ENCODE data around the gene CCT4.

The CCT4 gene

GRCh38 chr2:61845320-61845719, 43.1 kb downstream of the CCT4 start:
- no peak overlapping the region for H3K27ac ChIP-seq (ENCODE audit: extremely low read depth, low read depth, low read length)

GRCh38 chr2:61841286-61841685, 47.2 kb downstream of the CCT4 start:
- Histone ChIP-seq H3K4me1 (ENCODE audit: control insufficient read depth, insufficient read depth, low read length) (no peaks in the 10 kb centered on the region), H3K27ac (ENCODE audit: extremely low read depth, low read depth, low read length) (no peak overlapping the region), H3K9me3 (ENCODE audit: control insufficient read depth, insufficient read depth, low read depth, low read length) (no peaks in the 10 kb centered on the region), H3K4me3 (ENCODE audit: low read depth, low read length) (no peak overlapping the region), H3K36me3 (ENCODE audit: control insufficient read depth in 2 of 2, insufficient read depth in 1 of 2, low read length in 2 of 2) (peaks cover 13 to 30% of the 10 kb centered on the region in 2 experiments)
- no peak for TF ChIP-seq ZNF513 (tag by site-specific recombination; IDR thresholded peaks at IDR 0.05)
- TF ChIP-seq ZNF24 (tag by site-specific recombination; IDR thresholded peaks at IDR 0.05) = no peak
- no peak for TF ChIP-seq ZNF555 (tag by site-specific recombination; conservative IDR thresholded peaks at IDR 0.05)
- TF ChIP-seq, protein P1, sequence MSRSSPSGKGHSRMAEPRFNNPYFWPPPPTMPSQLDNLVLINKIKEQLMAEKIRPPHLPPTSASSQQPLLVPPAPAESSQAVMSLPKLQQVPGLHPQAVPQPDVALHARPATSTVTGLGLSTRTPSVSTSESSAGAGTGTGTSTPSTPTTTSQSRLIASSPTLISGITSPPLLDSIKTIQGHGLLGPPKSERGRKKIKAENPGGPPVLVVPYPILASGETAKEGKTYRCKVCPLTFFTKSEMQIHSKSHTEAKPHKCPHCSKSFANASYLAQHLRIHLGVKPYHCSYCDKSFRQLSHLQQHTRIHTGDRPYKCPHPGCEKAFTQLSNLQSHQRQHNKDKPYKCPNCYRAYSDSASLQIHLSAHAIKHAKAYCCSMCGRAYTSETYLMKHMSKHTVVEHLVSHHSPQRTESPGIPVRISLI (tag by site-specific recombination; IDR thresholded peaks at IDR 0.05) = no peak
- TF ChIP-seq PATZ1 (tag by site-specific recombination; IDR thresholded peaks at IDR 0.05) = no peak
- CTCF ChIA-PET = no interaction called here
- POLR2A ChIA-PET = no interaction called here

More at GRCh38 chr2:61845320-61845719, 43.1 kb downstream of the CCT4 start:
- ChIA-PET CTCF (no interaction called here), POLR2A (interaction anchor here (0.6 kb wide), 1 partner anchor 81 kb away, joined by 3 read pairs; no protein-coding TSS in a partner anchor)
- Histone ChIP-seq H3K36me3 (ENCODE audit: control insufficient read depth in 2 of 2, insufficient read depth in 1 of 2, low read length in 2 of 2) (peaks cover 0 to 24% of the 10 kb centered on the region in 2 experiments; a peak in 2 of 3 replicates), H3K4me1 (ENCODE audit: control insufficient read depth, insufficient read depth, low read length) (no peaks in the 10 kb centered on the region), H3K9me3 (ENCODE audit: control insufficient read depth, insufficient read depth, low read depth, low read length) (no peaks in the 10 kb centered on the region), H3K4me3 (ENCODE audit: low read depth, low read length) (no peak overlapping the region)
- no peak for TF ChIP-seq OVOL3 (tag by site-specific recombination; IDR thresholded peaks at IDR 0.05)
- no peak for TF ChIP-seq REPIN1 (tag by site-specific recombination; IDR thresholded peaks at IDR 0.05; ENCODE audit: low read depth)
- TF ChIP-seq, protein P2, sequence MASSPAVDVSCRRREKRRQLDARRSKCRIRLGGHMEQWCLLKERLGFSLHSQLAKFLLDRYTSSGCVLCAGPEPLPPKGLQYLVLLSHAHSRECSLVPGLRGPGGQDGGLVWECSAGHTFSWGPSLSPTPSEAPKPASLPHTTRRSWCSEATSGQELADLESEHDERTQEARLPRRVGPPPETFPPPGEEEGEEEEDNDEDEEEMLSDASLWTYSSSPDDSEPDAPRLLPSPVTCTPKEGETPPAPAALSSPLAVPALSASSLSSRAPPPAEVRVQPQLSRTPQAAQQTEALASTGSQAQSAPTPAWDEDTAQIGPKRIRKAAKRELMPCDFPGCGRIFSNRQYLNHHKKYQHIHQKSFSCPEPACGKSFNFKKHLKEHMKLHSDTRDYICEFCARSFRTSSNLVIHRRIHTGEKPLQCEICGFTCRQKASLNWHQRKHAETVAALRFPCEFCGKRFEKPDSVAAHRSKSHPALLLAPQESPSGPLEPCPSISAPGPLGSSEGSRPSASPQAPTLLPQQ (tag by site-specific recombination; IDR thresholded peaks at IDR 0.05) = no peak
- no peak for TF ChIP-seq ZNF416 (tag by site-specific recombination; IDR thresholded peaks at IDR 0.05)
- TF ChIP-seq, protein P3, sequence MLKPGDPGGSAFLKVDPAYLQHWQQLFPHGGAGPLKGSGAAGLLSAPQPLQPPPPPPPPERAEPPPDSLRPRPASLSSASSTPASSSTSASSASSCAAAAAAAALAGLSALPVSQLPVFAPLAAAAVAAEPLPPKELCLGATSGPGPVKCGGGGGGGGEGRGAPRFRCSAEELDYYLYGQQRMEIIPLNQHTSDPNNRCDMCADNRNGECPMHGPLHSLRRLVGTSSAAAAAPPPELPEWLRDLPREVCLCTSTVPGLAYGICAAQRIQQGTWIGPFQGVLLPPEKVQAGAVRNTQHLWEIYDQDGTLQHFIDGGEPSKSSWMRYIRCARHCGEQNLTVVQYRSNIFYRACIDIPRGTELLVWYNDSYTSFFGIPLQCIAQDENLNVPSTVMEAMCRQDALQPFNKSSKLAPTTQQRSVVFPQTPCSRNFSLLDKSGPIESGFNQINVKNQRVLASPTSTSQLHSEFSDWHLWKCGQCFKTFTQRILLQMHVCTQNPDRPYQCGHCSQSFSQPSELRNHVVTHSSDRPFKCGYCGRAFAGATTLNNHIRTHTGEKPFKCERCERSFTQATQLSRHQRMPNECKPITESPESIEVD (tag by site-specific recombination; IDR thresholded peaks at IDR 0.05) = no peak
- no peak for TF ChIP-seq ZNF132 (tag by site-specific recombination; IDR thresholded peaks at IDR 0.05; ENCODE audit: borderline replicate concordance)
- TF ChIP-seq, protein P4, sequence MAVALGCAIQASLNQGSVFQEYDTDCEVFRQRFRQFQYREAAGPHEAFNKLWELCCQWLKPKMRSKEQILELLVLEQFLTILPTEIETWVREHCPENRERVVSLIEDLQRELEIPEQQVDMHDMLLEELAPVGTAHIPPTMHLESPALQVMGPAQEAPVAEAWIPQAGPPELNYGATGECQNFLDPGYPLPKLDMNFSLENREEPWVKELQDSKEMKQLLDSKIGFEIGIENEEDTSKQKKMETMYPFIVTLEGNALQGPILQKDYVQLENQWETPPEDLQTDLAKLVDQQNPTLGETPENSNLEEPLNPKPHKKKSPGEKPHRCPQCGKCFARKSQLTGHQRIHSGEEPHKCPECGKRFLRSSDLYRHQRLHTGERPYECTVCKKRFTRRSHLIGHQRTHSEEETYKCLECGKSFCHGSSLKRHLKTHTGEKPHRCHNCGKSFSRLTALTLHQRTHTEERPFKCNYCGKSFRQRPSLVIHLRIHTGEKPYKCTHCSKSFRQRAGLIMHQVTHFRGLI (tag by site-specific recombination; IDR thresholded peaks at IDR 0.05) = no peak
- no peak for TF ChIP-seq ZNF223 (tag by site-specific recombination; IDR thresholded peaks at IDR 0.05)
- TF ChIP-seq ZNF37A (tag by site-specific recombination; IDR thresholded peaks at IDR 0.05) = no peak
- TF ChIP-seq ZNF585B (tag by site-specific recombination; IDR thresholded peaks at IDR 0.05) = no peak
- TF ChIP-seq ZNF560 (tag by site-specific recombination; IDR thresholded peaks at IDR 0.05; ENCODE audit: borderline replicate concordance) = no peak
- TF ChIP-seq ZNF426 (tag by site-specific recombination; IDR thresholded peaks at IDR 0.05) = no peak
- TF ChIP-seq, protein P5, sequence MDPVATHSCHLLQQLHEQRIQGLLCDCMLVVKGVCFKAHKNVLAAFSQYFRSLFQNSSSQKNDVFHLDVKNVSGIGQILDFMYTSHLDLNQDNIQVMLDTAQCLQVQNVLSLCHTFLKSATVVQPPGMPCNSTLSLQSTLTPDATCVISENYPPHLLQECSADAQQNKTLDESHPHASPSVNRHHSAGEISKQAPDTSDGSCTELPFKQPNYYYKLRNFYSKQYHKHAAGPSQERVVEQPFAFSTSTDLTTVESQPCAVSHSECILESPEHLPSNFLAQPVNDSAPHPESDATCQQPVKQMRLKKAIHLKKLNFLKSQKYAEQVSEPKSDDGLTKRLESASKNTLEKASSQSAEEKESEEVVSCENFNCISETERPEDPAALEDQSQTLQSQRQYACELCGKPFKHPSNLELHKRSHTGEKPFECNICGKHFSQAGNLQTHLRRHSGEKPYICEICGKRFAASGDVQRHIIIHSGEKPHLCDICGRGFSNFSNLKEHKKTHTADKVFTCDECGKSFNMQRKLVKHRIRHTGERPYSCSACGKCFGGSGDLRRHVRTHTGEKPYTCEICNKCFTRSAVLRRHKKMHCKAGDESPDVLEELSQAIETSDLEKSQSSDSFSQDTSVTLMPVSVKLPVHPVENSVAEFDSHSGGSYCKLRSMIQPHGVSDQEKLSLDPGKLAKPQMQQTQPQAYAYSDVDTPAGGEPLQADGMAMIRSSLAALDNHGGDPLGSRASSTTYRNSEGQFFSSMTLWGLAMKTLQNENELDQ (tag by site-specific recombination; IDR thresholded peaks at IDR 0.05; ENCODE audit: low read depth) = no peak
- no peak for TF ChIP-seq ZNF19 (tag by site-specific recombination; IDR thresholded peaks at IDR 0.05; ENCODE audit: low read depth)
- no peak for TF ChIP-seq ZNF473 (tag by site-specific recombination; IDR thresholded peaks at IDR 0.05)

Data from HEK293 (cell line).